K562 (cell line): Measurements from ENCODE around the gene CLASP1. TPM values are rescaled to one million over a fixed set of nuclear protein-coding genes. Genes with fewer than 3 reads are reported as not detected.
A peak's percentile ranks its signal among the peaks of the same experiment; 100 is the strongest.

Source experiments
- BRCA1 ChIP-seq, 2 experiments: fragments of 450-650 bp in 1 of 2; sonication (generic) in 1 of 2; formaldehyde crosslinking in 1 of 2; IDR thresholded peaks; 2 replicates each; pipeline versions ENCODE4 v1.5.0 to v1.6.1; 2017 to 2020; ENCODE audit warnings: mild to moderate bottlenecking in 1 of 2, missing genetic modification reagents in 1 of 2
- CEBPG ChIP-seq, 3 experiments: fragments of 200-800 bp in 1 of 3; sonication (Bioruptor generic) in 1 of 3; sonication (generic) in 1 of 3; formaldehyde crosslinking in 1 of 3; IDR thresholded peaks in 2 of 3; conservative IDR thresholded peaks in 1 of 3; 2 replicates each; pipeline versions ENCODE4 v1.6.1 to v1.8.0; 2016 to 2022; ENCODE audit warnings: missing compliant biosample characterization in 2 of 3, missing genetic modification characterization in 2 of 3, mild to moderate bottlenecking in 1 of 3, missing genetic modification reagents in 1 of 3
- GATAD2A ChIP-seq: fragments of 450-650 bp; IDR thresholded peaks from 2 replicates; pipeline ENCODE4 v1.6.1; 2017
- MYC ChIP-seq, 2 experiments: fragments of 250-450 bp in 1 of 2; sonication (Bioruptor Pico) in 1 of 2; IDR thresholded peaks; 2 replicates each; pipeline versions ENCODE4 v1.5.1 to v1.6.1; 2012 to 2021; ENCODE audit warnings: low read depth in 2 of 2, borderline replicate concordance in 1 of 2, improper control_type of control experiment in 1 of 2, low read length in 1 of 2, mild to moderate bottlenecking in 1 of 2, moderate library complexity in 1 of 2
- NCOA1 ChIP-seq: fragments of 450-650 bp; IDR thresholded peaks from 2 replicates; pipeline ENCODE4 v1.6.1; 2016; ENCODE audit warnings: low read depth
- NFXL1 ChIP-seq: fragments of 450-650 bp; formaldehyde crosslinking; IDR thresholded peaks from 2 replicates; pipeline ENCODE4 v1.4.0; 2021; ENCODE audit warnings: mild to moderate bottlenecking
- NUFIP1 ChIP-seq: fragments of 450-650 bp; IDR thresholded peaks from 2 replicates; pipeline ENCODE4 v1.6.1; 2018; ENCODE audit not compliant: partially characterized antibody
- RB1 ChIP-seq: fragments of 450-650 bp; IDR thresholded peaks from 2 replicates; pipeline ENCODE4 v1.6.1; 2017; ENCODE audit warnings: low read depth, mild to moderate bottlenecking
- SRSF1 ChIP-seq: fragments of 200-400 bp; formaldehyde crosslinking; IDR thresholded peaks from 2 replicates; pipeline ENCODE4 v1.6.1; 2017; ENCODE audit warnings: mild to moderate bottlenecking, low read depth, low read length, moderate library complexity
- ZNF384 ChIP-seq: IDR thresholded peaks from 2 replicates; pipeline ENCODE4 v1.6.1; 2012; ENCODE audit warnings: low read depth, low read length, improper control_type of control experiment
- polyA plus RNA-seq, 8 experiments: library from polyadenylated mRNA; depleted of rRNA in 4 of 8; stranded (reverse) in 5 of 8; unstranded in 3 of 8; fragments of >200 nt; fragmentation: Nextera tagmentation in 2 of 8; fragmentation: Illumina TruSeq in 1 of 8; extraction: Ambion mirVana in 2 of 8; extraction: Trizol in 1 of 8; gene quantifications; 2 replicates each; pipeline versions ENCODE4 v1.2.1 to v1.2.3, GENCODE V29; 2011 to 2014; ENCODE audit warnings: inconsistent platforms in 1 of 8, missing spikeins in 1 of 8
- total RNA-seq, 7 experiments: library from RNA; depleted of rRNA in 6 of 7; stranded (reverse); fragments of >200 nt in 6 of 7; fragmentation: Illumina TruSeq in 2 of 7; extraction: Trizol in 2 of 7; gene quantifications; 2 replicates each; pipeline versions ENCODE4 v1.2.1 to v1.2.3, GENCODE V29; 2011 to 2021; ENCODE audit warnings: low replicate concordance in 1 of 7
- TF ChIP-seq, protein P1 (sequence below), 2 experiments: fragments of 450-650 bp in 1 of 2; IDR thresholded peaks; 2 replicates each; pipeline ENCODE4 v1.6.1; 2011 to 2017; ENCODE audit warnings: low read depth in 2 of 2, antibody characterized with exemption in 1 of 2, borderline replicate concordance in 1 of 2, low read length in 1 of 2, mild to moderate bottlenecking in 1 of 2, mixed read lengths in 1 of 2; ENCODE audit not compliant: control insufficient read depth in 1 of 2
- TF ChIP-seq, protein P2 (sequence below): fragments of 450-650 bp; formaldehyde crosslinking; IDR thresholded peaks from 2 replicates; pipeline ENCODE4 v1.4.0; 2020; ENCODE audit warnings: mild to moderate bottlenecking, moderate library complexity
- TF ChIP-seq, protein P3 (sequence below): sonication (generic); formaldehyde crosslinking; IDR thresholded peaks from 2 replicates; pipeline ENCODE4 v1.8.0; 2022; ENCODE audit warnings: missing genetic modification reagents, mild to moderate bottlenecking, borderline replicate concordance

The CLASP1 gene
- total and polyA plus RNA-seq, 9 of the 15 experiments (the other 6 are each of a cell fraction or from before 2014, with no cell fraction given): 1.7 to 40.3 (median 20.7) TPM

DNA sequence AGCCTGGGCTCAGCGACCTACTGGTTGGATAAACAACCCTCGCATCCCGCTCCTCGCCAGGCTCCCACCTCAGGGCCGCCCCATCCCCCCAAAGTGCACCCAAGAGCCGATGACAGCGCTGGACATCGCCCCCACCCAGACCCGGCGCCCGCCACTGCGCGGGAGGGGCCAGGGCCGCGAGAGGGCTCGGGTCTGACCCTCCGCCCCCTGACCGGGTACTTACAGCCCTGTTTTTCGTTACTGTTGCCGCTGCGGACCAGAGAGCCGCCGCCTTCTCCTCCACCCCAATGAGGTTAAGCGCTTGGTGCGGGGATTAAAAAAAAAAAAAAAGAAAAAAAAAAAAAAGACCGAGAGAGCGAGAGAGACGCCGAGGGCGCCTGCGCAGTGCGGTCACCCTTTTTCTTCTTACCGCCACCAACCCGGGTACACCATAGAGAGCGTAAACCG lies at the start of gene CLASP1 (continued):
- TF ChIP-seq, protein P1, sequence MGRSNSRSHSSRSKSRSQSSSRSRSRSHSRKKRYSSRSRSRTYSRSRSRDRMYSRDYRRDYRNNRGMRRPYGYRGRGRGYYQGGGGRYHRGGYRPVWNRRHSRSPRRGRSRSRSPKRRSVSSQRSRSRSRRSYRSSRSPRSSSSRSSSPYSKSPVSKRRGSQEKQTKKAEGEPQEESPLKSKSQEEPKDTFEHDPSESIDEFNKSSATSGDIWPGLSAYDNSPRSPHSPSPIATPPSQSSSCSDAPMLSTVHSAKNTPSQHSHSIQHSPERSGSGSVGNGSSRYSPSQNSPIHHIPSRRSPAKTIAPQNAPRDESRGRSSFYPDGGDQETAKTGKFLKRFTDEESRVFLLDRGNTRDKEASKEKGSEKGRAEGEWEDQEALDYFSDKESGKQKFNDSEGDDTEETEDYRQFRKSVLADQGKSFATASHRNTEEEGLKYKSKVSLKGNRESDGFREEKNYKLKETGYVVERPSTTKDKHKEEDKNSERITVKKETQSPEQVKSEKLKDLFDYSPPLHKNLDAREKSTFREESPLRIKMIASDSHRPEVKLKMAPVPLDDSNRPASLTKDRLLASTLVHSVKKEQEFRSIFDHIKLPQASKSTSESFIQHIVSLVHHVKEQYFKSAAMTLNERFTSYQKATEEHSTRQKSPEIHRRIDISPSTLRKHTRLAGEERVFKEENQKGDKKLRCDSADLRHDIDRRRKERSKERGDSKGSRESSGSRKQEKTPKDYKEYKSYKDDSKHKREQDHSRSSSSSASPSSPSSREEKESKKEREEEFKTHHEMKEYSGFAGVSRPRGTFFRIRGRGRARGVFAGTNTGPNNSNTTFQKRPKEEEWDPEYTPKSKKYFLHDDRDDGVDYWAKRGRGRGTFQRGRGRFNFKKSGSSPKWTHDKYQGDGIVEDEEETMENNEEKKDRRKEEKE (IDR thresholded peaks at IDR 0.05; ENCODE audit: borderline replicate concordance in 1 of 2, control insufficient read depth in 1 of 2, low read depth in 2 of 2, low read length in 1 of 2): no peak
- TF ChIP-seq MYC (IDR thresholded peaks at IDR 0.05; ENCODE audit: low read depth, low read length) (no peak), MYC (CRISPR knock-in tag; IDR thresholded peaks at IDR 0.05; ENCODE audit: borderline replicate concordance, low read depth) (0 out of 2 replicates have a peak, but pooled peaks have one; percentile 22), SRSF1 (0 out of 2 replicates have a peak, but pooled peaks have one; percentile 37), GATAD2A (no peak), BRCA1 (IDR thresholded peaks at IDR 0.05) (no peak), BRCA1 (CRISPR knock-in tag; IDR thresholded peaks at IDR 0.05) (no peak), RB1 (peak; percentile 31; the same call in 1 of the 2 replicates), ZNF384 (peak; percentile 96), NCOA1 (no peak), CEBPG (CRISPR knock-in tag; IDR thresholded peaks at IDR 0.05) (no peak), CEBPG (tag; conservative IDR thresholded peaks at IDR 0.05 in 1 of 2, IDR thresholded peaks at IDR 0.05 in 1 of 2) (no peak), NFXL1 (CRISPR knock-in tag) (no peak), NUFIP1 (no peak)
- TF ChIP-seq, protein P2, sequence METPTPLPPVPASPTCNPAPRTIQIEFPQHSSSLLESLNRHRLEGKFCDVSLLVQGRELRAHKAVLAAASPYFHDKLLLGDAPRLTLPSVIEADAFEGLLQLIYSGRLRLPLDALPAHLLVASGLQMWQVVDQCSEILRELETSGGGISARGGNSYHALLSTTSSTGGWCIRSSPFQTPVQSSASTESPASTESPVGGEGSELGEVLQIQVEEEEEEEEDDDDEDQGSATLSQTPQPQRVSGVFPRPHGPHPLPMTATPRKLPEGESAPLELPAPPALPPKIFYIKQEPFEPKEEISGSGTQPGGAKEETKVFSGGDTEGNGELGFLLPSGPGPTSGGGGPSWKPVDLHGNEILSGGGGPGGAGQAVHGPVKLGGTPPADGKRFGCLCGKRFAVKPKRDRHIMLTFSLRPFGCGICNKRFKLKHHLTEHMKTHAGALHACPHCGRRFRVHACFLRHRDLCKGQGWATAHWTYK (CRISPR knock-in tag): 0 out of 2 replicates have a peak, but pooled peaks have one; percentile 20
- TF ChIP-seq, protein P3, sequence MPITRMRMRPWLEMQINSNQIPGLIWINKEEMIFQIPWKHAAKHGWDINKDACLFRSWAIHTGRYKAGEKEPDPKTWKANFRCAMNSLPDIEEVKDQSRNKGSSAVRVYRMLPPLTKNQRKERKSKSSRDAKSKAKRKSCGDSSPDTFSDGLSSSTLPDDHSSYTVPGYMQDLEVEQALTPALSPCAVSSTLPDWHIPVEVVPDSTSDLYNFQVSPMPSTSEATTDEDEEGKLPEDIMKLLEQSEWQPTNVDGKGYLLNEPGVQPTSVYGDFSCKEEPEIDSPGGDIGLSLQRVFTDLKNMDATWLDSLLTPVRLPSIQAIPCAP: no peak
